Transverse colon (tissue), 4 donors: ENCODE measurements around the gene NLRP8.

Source experiments
- EP300 ChIP-seq: sonication (generic); formaldehyde crosslinking; IDR thresholded peaks from one replicate; pipeline ENCODE4 v1.6.1; 2017; ENCODE audit warnings: antibody characterized with exemption, low read depth
- POLR2A ChIP-seq: fragments of 450-650 bp; IDR thresholded peaks from one replicate; pipeline ENCODE4 v1.6.1; 2016; ENCODE audit warnings: antibody characterized with exemption, mild to moderate bottlenecking, moderate library complexity
- POLR2AphosphoS5 ChIP-seq, 3 donors: sonication (generic); formaldehyde crosslinking; IDR thresholded peaks; one replicate each; pipeline ENCODE4 v1.6.1; 2016; ENCODE audit warnings: antibody characterized with exemption in 3 of 3
- TF ChIP-seq, protein P1 (sequence below), 5 experiments: fragments of 200-600 bp in 3 of 5; fragments of 450-650 bp in 2 of 5; sonication (generic) in 3 of 5; IDR thresholded peaks; 1 replicate in 2 of 5; 2 replicates in 3 of 5; pipeline ENCODE4 v1.5.1; 2016 to 2017; ENCODE audit warnings: antibody characterized with exemption in 5 of 5, inconsistent platforms in 3 of 5, mild to moderate bottlenecking in 2 of 5, moderate library complexity in 1 of 5

DNA sequence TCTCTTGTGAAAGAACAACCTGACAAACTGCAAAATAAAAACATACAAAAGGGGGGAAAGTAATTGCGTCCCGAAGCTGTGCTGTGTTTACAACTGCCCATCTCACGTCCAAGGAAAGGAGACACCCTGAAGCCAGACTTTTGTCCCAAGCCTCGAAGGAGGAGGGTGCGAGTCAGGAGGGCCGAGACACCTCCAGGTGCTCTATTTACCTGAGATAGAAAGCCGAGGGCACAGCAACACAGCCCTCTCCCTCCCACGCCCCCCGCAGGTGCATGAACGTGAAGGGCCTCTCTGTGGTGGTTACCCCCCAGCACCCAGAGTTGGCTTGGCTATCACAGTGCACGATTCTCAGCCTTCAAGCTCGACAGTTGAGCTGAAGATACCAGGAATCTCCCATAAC lies 48.7 kb upstream of the NLRP8 start:
- no peak for TF ChIP-seq EP300
- TF ChIP-seq, protein P1, sequence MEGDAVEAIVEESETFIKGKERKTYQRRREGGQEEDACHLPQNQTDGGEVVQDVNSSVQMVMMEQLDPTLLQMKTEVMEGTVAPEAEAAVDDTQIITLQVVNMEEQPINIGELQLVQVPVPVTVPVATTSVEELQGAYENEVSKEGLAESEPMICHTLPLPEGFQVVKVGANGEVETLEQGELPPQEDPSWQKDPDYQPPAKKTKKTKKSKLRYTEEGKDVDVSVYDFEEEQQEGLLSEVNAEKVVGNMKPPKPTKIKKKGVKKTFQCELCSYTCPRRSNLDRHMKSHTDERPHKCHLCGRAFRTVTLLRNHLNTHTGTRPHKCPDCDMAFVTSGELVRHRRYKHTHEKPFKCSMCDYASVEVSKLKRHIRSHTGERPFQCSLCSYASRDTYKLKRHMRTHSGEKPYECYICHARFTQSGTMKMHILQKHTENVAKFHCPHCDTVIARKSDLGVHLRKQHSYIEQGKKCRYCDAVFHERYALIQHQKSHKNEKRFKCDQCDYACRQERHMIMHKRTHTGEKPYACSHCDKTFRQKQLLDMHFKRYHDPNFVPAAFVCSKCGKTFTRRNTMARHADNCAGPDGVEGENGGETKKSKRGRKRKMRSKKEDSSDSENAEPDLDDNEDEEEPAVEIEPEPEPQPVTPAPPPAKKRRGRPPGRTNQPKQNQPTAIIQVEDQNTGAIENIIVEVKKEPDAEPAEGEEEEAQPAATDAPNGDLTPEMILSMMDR (IDR thresholded peaks at IDR 0.05) = no peak
- no peak for TF ChIP-seq POLR2AphosphoS5 (IDR thresholded peaks at IDR 0.05)
- no peak for TF ChIP-seq POLR2A
